Measurements from ENCODE around the gene SCN9A.

The SCN9A gene

GRCh38 chr2:166297951-166298350 lies 77.8 kb downstream of the SCN9A start:
- Histone ChIP-seq H3K36me3 (ENCODE audit: insufficient read depth, low read length) (no peaks in the 10 kb centered on the region), H3F3A (ENCODE audit: insufficient read depth, low read length) (no peaks in the 10 kb centered on the region), H3K4me1 (ENCODE audit: insufficient read depth, low read length, severe bottlenecking) (no peaks in the 10 kb centered on the region), H3K27me3 (ENCODE audit: insufficient read depth, low read length) (no peaks in the 10 kb centered on the region), H3K4me2 (ENCODE audit: low read length) (no peak overlapping the region), H3K4me3 (ENCODE audit: low read depth, low read length, poor library complexity, severe bottlenecking) (no peak overlapping the region), H2AFZ (ENCODE audit: low read length) (no peak overlapping the region), H3K79me2 (ENCODE audit: insufficient read depth, low read length) (no peaks in the 10 kb centered on the region), H3K9me3 (ENCODE audit: low read length) (no peaks in the 10 kb centered on the region), H3K27ac (ENCODE audit: low read depth, low read length, poor library complexity, severe bottlenecking) (no peak overlapping the region), H4K20me1 (ENCODE audit: insufficient read depth, low read length) (no peaks in the 10 kb centered on the region), H3K9me2 (ENCODE audit: low read depth, low read length) (no peaks in the 10 kb centered on the region), H3K9ac (ENCODE audit: low read length) (no peak overlapping the region)
- no peak for TF ChIP-seq EZH2 (IDR thresholded peaks at IDR 0.05; ENCODE audit: borderline replicate concordance, low read length)

GRCh38 chr2:166293984-166294383 lies 81.8 kb downstream of the SCN9A start:
- H3K9ac ChIP-seq (ENCODE audit: low read length): no peak overlapping the region
- no peak overlapping the region for H3K4me3 ChIP-seq (ENCODE audit: low read depth, low read length, poor library complexity, severe bottlenecking)
- no peaks in the 10 kb centered on the region for H3K4me1 ChIP-seq (ENCODE audit: insufficient read depth, low read length, severe bottlenecking)
- H3K27me3 ChIP-seq (ENCODE audit: insufficient read depth, low read length): no peaks in the 10 kb centered on the region
- no peak overlapping the region for H3K4me2 ChIP-seq (ENCODE audit: low read length)
- H3K9me2 ChIP-seq (ENCODE audit: low read depth, low read length): no peaks in the 10 kb centered on the region
- H3K79me2 ChIP-seq (ENCODE audit: insufficient read depth, low read length): no peaks in the 10 kb centered on the region
- no peak for TF ChIP-seq CTCF (IDR thresholded peaks at IDR 0.05; ENCODE audit: low read length)
- TF ChIP-seq EZH2 (IDR thresholded peaks at IDR 0.05; ENCODE audit: borderline replicate concordance, low read length): no peak
- H3K9me3 ChIP-seq (ENCODE audit: low read length): no peaks in the 10 kb centered on the region
- H3K27ac ChIP-seq (ENCODE audit: low read depth, low read length, poor library complexity, severe bottlenecking): no peak overlapping the region
- H3F3A ChIP-seq (ENCODE audit: insufficient read depth, low read length): no peaks in the 10 kb centered on the region
- no peak overlapping the region for H2AFZ ChIP-seq (ENCODE audit: low read length)
- H4K20me1 ChIP-seq (ENCODE audit: insufficient read depth, low read length): no peaks in the 10 kb centered on the region
- no peaks in the 10 kb centered on the region for H3K36me3 ChIP-seq (ENCODE audit: insufficient read depth, low read length)

- no peaks in the 10 kb centered on the region for H4K20me1 ChIP-seq (ENCODE audit: insufficient read depth, low read length)
- H3K36me3 ChIP-seq (ENCODE audit: insufficient read depth, low read length): no peaks in the 10 kb centered on the region
- TF ChIP-seq EZH2 (IDR thresholded peaks at IDR 0.05; ENCODE audit: borderline replicate concordance, low read length): no peak
- no peak for TF ChIP-seq CTCF (IDR thresholded peaks at IDR 0.05; ENCODE audit: low read length)
- H3K27ac ChIP-seq (ENCODE audit: low read depth, low read length, poor library complexity, severe bottlenecking): no peak overlapping the region
- no peak overlapping the region for H3K9ac ChIP-seq (ENCODE audit: low read length)
- no peaks in the 10 kb centered on the region for H3K27me3 ChIP-seq (ENCODE audit: insufficient read depth, low read length)
- H3K79me2 ChIP-seq (ENCODE audit: insufficient read depth, low read length): no peaks in the 10 kb centered on the region
- H3F3A ChIP-seq (ENCODE audit: insufficient read depth, low read length): no peaks in the 10 kb centered on the region
- H3K9me3 ChIP-seq (ENCODE audit: low read length): no peaks in the 10 kb centered on the region
- no peaks in the 10 kb centered on the region for H3K9me2 ChIP-seq (ENCODE audit: low read depth, low read length)
- H3K4me3 ChIP-seq (ENCODE audit: low read depth, low read length, poor library complexity, severe bottlenecking): no peak overlapping the region
- no peak overlapping the region for H3K4me2 ChIP-seq (ENCODE audit: low read length)
- no peak overlapping the region for H2AFZ ChIP-seq (ENCODE audit: low read length)
- no peaks in the 10 kb centered on the region for H3K4me1 ChIP-seq (ENCODE audit: insufficient read depth, low read length, severe bottlenecking)
Measured at GRCh38 chr2:166285215-166285614, 90.5 kb downstream of the SCN9A start.

GRCh38 chr2:166284359-166284758 lies 91.4 kb downstream of the SCN9A start:
- Histone ChIP-seq H3K79me2 (ENCODE audit: insufficient read depth, low read length) (no peaks in the 10 kb centered on the region), H3K27me3 (ENCODE audit: insufficient read depth, low read length) (no peaks in the 10 kb centered on the region), H3K9me3 (ENCODE audit: low read length) (no peaks in the 10 kb centered on the region), H4K20me1 (ENCODE audit: insufficient read depth, low read length) (no peaks in the 10 kb centered on the region), H3K27ac (ENCODE audit: low read depth, low read length, poor library complexity, severe bottlenecking) (no peak overlapping the region), H3K9me2 (ENCODE audit: low read depth, low read length) (no peaks in the 10 kb centered on the region), H3F3A (ENCODE audit: insufficient read depth, low read length) (no peaks in the 10 kb centered on the region), H3K36me3 (ENCODE audit: insufficient read depth, low read length) (no peaks in the 10 kb centered on the region), H3K4me3 (ENCODE audit: low read depth, low read length, poor library complexity, severe bottlenecking) (no peak overlapping the region), H2AFZ (ENCODE audit: low read length) (no peak overlapping the region), H3K4me1 (ENCODE audit: insufficient read depth, low read length, severe bottlenecking) (no peaks in the 10 kb centered on the region), H3K9ac (ENCODE audit: low read length) (no peak overlapping the region), H3K4me2 (ENCODE audit: low read length) (no peak overlapping the region)
- TF ChIP-seq CTCF (IDR thresholded peaks at IDR 0.05; ENCODE audit: low read length): no peak
- TF ChIP-seq EZH2 (IDR thresholded peaks at IDR 0.05; ENCODE audit: borderline replicate concordance, low read length): no peak
